Left ventricle myocardium inferior (tissue), 1 donor: ENCODE data around the gene TRMU. TPM values are rescaled to one million over a fixed set of nuclear protein-coding genes. Genes with fewer than 3 reads are reported as not detected.

Experiments
- DNase-seq: peaks from one replicate; pipeline ENCODE4 v3.0.0-alpha.2; 2020
- H3K27ac ChIP-seq: fragments of 200-600 bp; replicated peaks from 2 replicates; pipeline ENCODE4 v1.8.0; 2021
- H3K27me3 ChIP-seq: fragments of 200-600 bp; 2 replicates; pipeline ENCODE4 v1.8.0; 2021; ENCODE audit warnings: low read depth
- H3K36me3 ChIP-seq: fragments of 200-600 bp; 2 replicates; pipeline ENCODE4 v1.8.0; 2021
- H3K4me1 ChIP-seq: fragments of 200-600 bp; 2 replicates; pipeline ENCODE4 v1.8.0; 2021
- H3K4me3 ChIP-seq: fragments of 200-600 bp; 2 replicates; pipeline ENCODE4 v1.8.0; 2021; ENCODE audit warnings: mild to moderate bottlenecking, moderate library complexity
- H3K9me3 ChIP-seq: fragments of 200-600 bp; replicated peaks from 2 replicates; pipeline ENCODE4 v1.8.0; 2021
- CTCF ChIP-seq: fragments of 200-600 bp; IDR thresholded peaks from 2 replicates; pipeline ENCODE4 v1.8.0; 2021; ENCODE audit warnings: antibody characterized with exemption, mild to moderate bottlenecking, borderline replicate concordance
- intact Hi-C: fragments of 100-400 bp; cut with micrococcal nuclease; formaldehyde crosslinking; loops from one replicate; pipeline ENCODE4 v1.11.0; 2022
- total RNA-seq: library from RNA; stranded (reverse); fragmentation: NEBNext Ultra II Directional; extraction: Animal tissue kit (Norgen Biotek cat#: 25700); gene quantifications from one replicate; pipeline ENCODE4 v1.2.1, GENCODE V29; 2021
- donor health status: DM: no; HTN: yes; CAD: no; lungs with severe emphysema.

TRMU gene
- total RNA-seq, 1 donor from 2014 or later, result 42.0 TPM

- no peak for DNase-seq
- H3K9me3 ChIP-seq, result peaks cover under 1% of the 10 kb centered on the region
- TF ChIP-seq CTCF, result no peak
- no peaks in the 10 kb centered on the region for H3K36me3 ChIP-seq
- no peak overlapping the region for H3K27ac ChIP-seq
- intact Hi-C loops, result no loop called here
- no peak overlapping the region for H3K4me3 ChIP-seq
- H3K4me1 ChIP-seq, result peaks cover 12% of the 10 kb centered on the region
- no peaks in the 10 kb centered on the region for H3K27me3 ChIP-seq
Observed at GRCh38 chr22:46381731-46382130, 46.2 kb downstream of the TRMU start.

GRCh38 chr22:46382524-46382923, 47.0 kb downstream of the TRMU start:
- DNase-seq, result no peak
- no peaks in the 10 kb centered on the region for H3K27me3 ChIP-seq
- TF ChIP-seq CTCF, result no peak
- no peak overlapping the region for H3K27ac ChIP-seq
- peaks cover 4% of the 10 kb centered on the region for H3K4me1 ChIP-seq
- intact Hi-C loops, result no loop called here
- H3K9me3 ChIP-seq, result no peaks in the 10 kb centered on the region
- no peak overlapping the region for H3K4me3 ChIP-seq
- no peaks in the 10 kb centered on the region for H3K36me3 ChIP-seq

GRCh38 chr22:46386312-46386711, 50.8 kb downstream of the TRMU start:
- no peak for DNase-seq
- Histone ChIP-seq H3K27ac (no peak overlapping the region), H3K4me3 (no peak overlapping the region), H3K4me1 (peaks cover 9% of the 10 kb centered on the region), H3K9me3 (no peaks in the 10 kb centered on the region), H3K27me3 (no peaks in the 10 kb centered on the region), H3K36me3 (no peaks in the 10 kb centered on the region)
- TF ChIP-seq CTCF, result no peak
- intact Hi-C loops, result no loop called here

GRCh38 chr22:46387748-46388147, 52.2 kb downstream of the TRMU start:
- Histone ChIP-seq H3K36me3 (no peaks in the 10 kb centered on the region), H3K9me3 (no peaks in the 10 kb centered on the region), H3K4me3 (no peak overlapping the region), H3K27me3 (no peaks in the 10 kb centered on the region), H3K4me1 (peaks cover 9% of the 10 kb centered on the region), H3K27ac (no peak overlapping the region)
- no peak for TF ChIP-seq CTCF
- DNase-seq, result no peak
- intact Hi-C loops, result no loop called here

DNA sequence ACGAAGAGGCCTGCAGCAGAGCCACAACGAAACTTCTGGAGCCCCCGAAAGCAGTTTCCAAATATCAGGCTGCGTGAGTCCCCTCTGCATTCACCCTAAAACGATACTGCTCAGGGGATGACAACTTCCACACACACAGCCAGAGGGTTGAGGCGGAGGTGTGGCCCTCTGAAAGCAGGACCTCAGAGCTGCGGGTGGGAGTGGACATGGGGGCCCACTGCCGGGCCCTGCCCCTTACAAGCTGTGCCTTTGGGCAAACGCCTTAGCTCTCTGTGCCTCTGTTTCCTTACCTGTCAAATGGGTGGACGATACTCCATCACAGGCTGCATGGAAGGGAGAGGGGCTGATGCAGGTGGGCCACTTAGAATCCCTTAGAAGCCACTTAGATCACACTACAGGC, 53.1 kb downstream of the TRMU start:
- Histone ChIP-seq H3K4me3 (no peak overlapping the region), H3K27me3 (no peaks in the 10 kb centered on the region), H3K4me1 (peaks cover 9% of the 10 kb centered on the region), H3K9me3 (no peaks in the 10 kb centered on the region), H3K27ac (no peak overlapping the region), H3K36me3 (no peaks in the 10 kb centered on the region)
- no peak for TF ChIP-seq CTCF
- no peak for DNase-seq
- intact Hi-C loops, result no loop called here

- intact Hi-C loops, result no loop called here
- Histone ChIP-seq H3K4me3 (no peak overlapping the region), H3K36me3 (no peaks in the 10 kb centered on the region), H3K27me3 (no peaks in the 10 kb centered on the region), H3K4me1 (peaks cover 9% of the 10 kb centered on the region), H3K9me3 (no peaks in the 10 kb centered on the region), H3K27ac (no peak overlapping the region)
- DNase-seq, result no peak
- TF ChIP-seq CTCF, result no peak
Observed at GRCh38 chr22:46389081-46389480, 53.6 kb downstream of the TRMU start.
